ENCODE measurements around the gene IFT20. TPM values are rescaled to one million over a fixed set of nuclear protein-coding genes. Genes with fewer than 3 reads are reported as not detected.
A peak's percentile ranks its signal among the peaks of the same experiment; 100 is the strongest.
"Not testable (repeated sequence)": the region's sequence is repeated elsewhere in the genome, so short reads cannot be mapped to it uniquely, and the experiment has no call there.

Gene IFT20
- total RNA-seq, 2 experiments from 2014 or later, result 22.2 to 25.7 TPM

GRCh38 chr17:28340374-28340773, 5.1 kb upstream of the IFT20 start:
- Mint-ChIP-seq H3K9me3 (no peaks in the 10 kb centered on the region), H3K27ac (no peak overlapping the region), H3K4me1 (peaks cover 24% of the 10 kb centered on the region), H3K4me3 (no peak overlapping the region), H3K27me3 (no peaks in the 10 kb centered on the region), H3K36me3 (ENCODE audit: low read depth) (peaks cover 48% of the 10 kb centered on the region)
- POLR2A ChIA-PET, result no interaction called here
- DNase-seq, result no peak
- CTCF ChIA-PET, result no interaction called here

- ChIA-PET CTCF (interaction anchor here (0.7 kb wide), 1 partner anchor 48 kb away, joined by 3 read pairs; no protein-coding TSS in a partner anchor), POLR2A (no interaction called here)
- Mint-ChIP-seq H3K36me3 (ENCODE audit: low read depth) (peaks cover 45% of the 10 kb centered on the region), H3K27me3 (no peaks in the 10 kb centered on the region), H3K9me3 (no peaks in the 10 kb centered on the region), H3K4me1 (peaks cover 32% of the 10 kb centered on the region), H3K27ac (no peak overlapping the region), H3K4me3 (no peak overlapping the region)
- DNase-seq, result no peak
Measured at GRCh38 chr17:28339431-28339830, 4.2 kb upstream of the IFT20 start.

DNA sequence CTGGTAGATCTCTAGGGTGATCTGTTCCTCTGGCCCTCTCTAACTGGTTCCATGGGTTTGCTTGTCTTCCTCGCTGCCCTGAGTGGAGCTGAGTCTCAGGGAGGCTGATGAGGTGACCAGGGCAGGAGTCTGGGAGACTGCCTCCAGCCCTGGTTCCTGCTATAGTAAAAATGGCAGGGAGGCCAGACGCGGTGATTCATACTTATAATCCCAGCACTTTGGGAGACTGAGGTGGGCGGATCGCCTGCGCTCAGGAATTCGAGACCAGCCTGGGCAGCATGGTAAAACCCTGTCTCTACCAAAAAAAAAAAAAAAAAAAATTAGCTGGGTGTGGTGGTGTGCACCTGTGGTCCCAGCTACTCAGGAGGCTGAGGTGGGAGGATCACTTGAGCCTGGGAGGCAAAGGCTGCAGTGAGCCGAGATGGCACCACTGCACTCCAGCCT, 3.5 kb upstream of the IFT20 start:
- not testable (repeated sequence) for H3K27me3 Mint-ChIP-seq, H3K27ac Mint-ChIP-seq, H3K4me3 Mint-ChIP-seq, DNase-seq, H3K9me3 Mint-ChIP-seq
- ChIA-PET CTCF (interaction anchor here (0.7 kb wide), 1 partner anchor 48 kb away, joined by 3 read pairs; no protein-coding TSS in a partner anchor), POLR2A (interaction anchor here (1.6 to 2.1 kb wide), 2 partner anchors 8 to 18 kb away, joined by 4 to 13 read pairs; partner anchors contain the start of gene POLDIP2)
- H3K4me1 Mint-ChIP-seq, result peaks cover 38% of the 10 kb centered on the region
- H3K36me3 Mint-ChIP-seq (ENCODE audit: low read depth), result peaks cover 38% of the 10 kb centered on the region

DNA sequence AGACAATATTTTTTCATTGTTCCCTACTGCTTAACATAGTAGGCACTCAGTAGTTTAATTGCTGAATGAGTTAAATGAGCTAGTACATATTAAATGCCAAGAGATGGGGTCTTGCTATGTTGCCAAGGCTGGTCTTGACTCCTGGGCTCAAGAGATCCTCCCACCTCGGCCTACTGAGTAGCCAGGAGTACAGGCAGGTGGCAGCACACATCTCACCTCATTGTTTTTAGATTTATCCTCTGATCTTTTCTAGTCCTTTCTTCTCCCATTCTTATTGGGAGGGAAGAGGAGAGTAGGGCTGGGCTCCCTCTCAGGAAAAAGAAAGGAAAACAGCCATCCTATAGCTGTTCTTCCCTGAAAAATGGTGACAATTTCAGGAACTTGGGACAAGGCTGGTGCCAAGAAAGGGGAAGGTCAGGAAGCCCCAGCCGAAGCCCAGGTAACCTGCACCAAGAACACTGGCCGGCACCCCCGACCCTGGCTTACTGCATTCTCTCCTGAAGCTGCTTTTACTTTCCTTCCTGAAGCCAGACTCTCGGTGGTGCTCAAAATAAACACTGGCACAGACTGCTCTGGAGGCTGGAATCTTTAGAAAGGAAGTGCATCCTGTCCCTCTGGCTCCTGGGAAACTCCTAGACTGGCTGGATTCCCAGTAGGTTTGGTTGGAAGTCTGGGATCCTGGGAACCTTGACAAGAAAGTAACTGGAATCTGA, 2.9 kb upstream of the IFT20 start:
- Mint-ChIP-seq H3K36me3 (ENCODE audit: low read depth) (peaks cover 35% of the 10 kb centered on the region), H3K9me3 (no peaks in the 10 kb centered on the region), H3K27ac (no peak overlapping the region), H3K4me3 (peak overlapping the region; percentile 98), H3K4me1 (peaks cover 41% of the 10 kb centered on the region), H3K27me3 (no peaks in the 10 kb centered on the region)
- CTCF ChIA-PET, result interaction anchor here (3.2 kb wide), 1 partner anchor 78 kb away, joined by 13 read pairs; no protein-coding TSS in a partner anchor
- DNase-seq, result no peak
- POLR2A ChIA-PET, result interaction anchor here (1.6 to 2.1 kb wide), 2 partner anchors 9 to 19 kb away, joined by 4 to 13 read pairs; partner anchors contain the start of gene POLDIP2

DNA sequence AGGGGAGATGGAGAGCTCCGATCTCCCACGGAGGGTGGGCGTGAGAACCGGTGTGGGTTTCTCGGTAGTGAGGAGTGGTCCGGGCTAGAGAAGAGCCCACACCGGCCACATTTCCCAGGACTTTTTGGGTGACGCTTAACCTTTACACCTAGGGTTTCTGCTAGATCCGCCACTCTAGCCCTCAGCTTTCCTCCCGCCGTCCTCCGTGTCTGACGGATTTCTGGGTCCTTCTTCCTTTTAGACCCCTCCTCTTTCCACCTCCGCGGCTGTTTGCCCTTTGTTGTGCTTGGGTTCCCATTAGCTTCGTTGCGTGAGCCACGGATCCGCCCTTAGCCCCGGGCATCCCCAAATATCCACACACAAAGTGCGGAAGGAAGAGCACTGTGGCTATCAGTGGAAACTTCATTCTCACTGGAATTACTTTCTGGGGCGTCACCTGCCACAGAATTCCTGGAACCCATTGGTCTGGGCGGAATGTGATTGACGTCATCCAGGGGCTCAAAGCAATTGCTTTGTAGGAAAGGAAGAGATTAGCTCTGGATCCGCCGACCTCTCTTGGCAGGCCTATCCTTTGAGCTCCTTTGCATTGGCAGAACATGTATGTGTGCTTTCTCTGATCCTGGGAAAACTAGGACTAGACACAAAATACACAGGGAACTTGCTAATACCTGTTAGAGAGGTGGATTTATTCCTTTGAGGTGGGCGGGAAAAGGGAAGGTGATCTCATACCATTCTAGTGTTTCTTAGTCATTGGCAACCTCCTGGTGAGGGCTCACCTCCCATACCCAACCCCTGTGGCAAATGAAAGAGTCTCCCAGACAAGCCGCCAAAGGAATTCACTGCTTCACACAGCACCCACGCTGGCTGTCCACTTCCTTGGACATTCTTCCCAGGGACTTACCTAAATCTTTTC, 943 bp upstream of the IFT20 start:
- H3K27me3 Mint-ChIP-seq, result no peaks in the 10 kb centered on the region
- peak overlapping the region; percentile 95 for H3K27ac Mint-ChIP-seq
- peak overlapping the region; percentile 98 for H3K4me3 Mint-ChIP-seq
- POLR2A ChIA-PET, result interaction anchor here (0.8 to 3.8 kb wide), 18 partner anchors 10 to 1043 kb away, joined by 3 to 91 read pairs (median 7); partner anchors contain the start of genes PHF12, PIGS, POLDIP2 and SARM1
- H3K36me3 Mint-ChIP-seq (ENCODE audit: low read depth), result peaks cover 21% of the 10 kb centered on the region
- no peaks in the 10 kb centered on the region for H3K9me3 Mint-ChIP-seq
- DNase-seq, result peak; percentile 35
- CTCF ChIA-PET, result interaction anchor here (0.7 to 3.9 kb wide), 11 partner anchors 11 to 529 kb away, joined by 3 to 36 read pairs (median 3); partner anchors contain the start of genes ALDOC, LYRM9, POLDIP2 and RPL23A
- H3K4me1 Mint-ChIP-seq, result peaks cover 46% of the 10 kb centered on the region

DNA sequence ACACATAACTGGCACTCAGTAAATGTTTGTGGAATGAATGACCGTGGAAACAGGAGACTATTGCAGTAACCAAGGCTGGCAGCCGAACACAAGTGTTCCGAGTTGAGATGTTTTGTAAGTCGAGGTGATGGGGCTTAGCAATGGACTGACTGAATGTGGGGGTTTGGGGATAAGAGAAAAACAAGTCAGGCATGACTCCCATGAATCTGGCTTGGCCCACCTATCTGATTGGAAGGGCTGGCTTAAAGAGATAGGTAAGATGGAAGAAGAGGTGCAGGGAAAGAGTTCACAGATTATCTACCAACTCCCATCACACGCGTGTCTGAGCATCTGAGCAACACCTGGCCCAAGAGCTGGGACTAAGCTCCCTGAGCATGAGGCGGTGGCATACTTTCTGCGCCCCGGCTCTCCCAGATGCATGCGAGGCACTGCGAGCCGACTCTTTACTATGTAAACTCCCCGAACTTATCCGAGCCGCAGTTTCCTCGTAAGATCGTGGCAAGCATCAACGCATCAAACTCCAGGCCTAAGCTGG, 539 bp downstream of the IFT20 start:
- peak overlapping the region; percentile 98 for H3K4me3 Mint-ChIP-seq
- no peaks in the 10 kb centered on the region for H3K27me3 Mint-ChIP-seq
- H3K36me3 Mint-ChIP-seq (ENCODE audit: low read depth), result peaks cover 14% of the 10 kb centered on the region
- H3K27ac Mint-ChIP-seq, result peak overlapping the region; percentile 95
- CTCF ChIA-PET, result interaction anchor here (0.8 to 3.9 kb wide), 9 partner anchors 9 to 527 kb away, joined by 3 to 36 read pairs (median 6); partner anchors contain the start of genes POLDIP2, RPL23A and TMEM97
- H3K9me3 Mint-ChIP-seq, result no peaks in the 10 kb centered on the region
- peaks cover 46% of the 10 kb centered on the region for H3K4me1 Mint-ChIP-seq
- POLR2A ChIA-PET, result interaction anchor here (1.0 to 3.8 kb wide), 13 partner anchors 9 to 1041 kb away, joined by 3 to 91 read pairs (median 8); partner anchors contain the start of genes PIGS, POLDIP2, SARM1 and SDF2
- no peak for DNase-seq

GRCh38 chr17:28334171-28334570, 1.1 kb downstream of the IFT20 start:
- peaks cover 46% of the 10 kb centered on the region for H3K4me1 Mint-ChIP-seq
- peak overlapping the region; percentile 98 for H3K4me3 Mint-ChIP-seq
- no peaks in the 10 kb centered on the region for H3K9me3 Mint-ChIP-seq
- DNase-seq, result no peak
- ChIA-PET POLR2A (interaction anchor here (2.2 to 3.8 kb wide), 5 partner anchors 8 to 37 kb away, joined by 8 to 91 read pairs (median 29); partner anchors contain the start of genes POLDIP2, SARM1, TMEM97 and VTN), CTCF (interaction anchor here (1.2 to 3.9 kb wide), 2 partner anchors 16 to 24 kb away, joined by 5 to 36 read pairs; partner anchors contain the start of gene POLDIP2)
- H3K36me3 Mint-ChIP-seq (ENCODE audit: low read depth), result peaks cover 9% of the 10 kb centered on the region
- peak overlapping the region; percentile 9 for H3K27ac Mint-ChIP-seq
- H3K27me3 Mint-ChIP-seq, result no peaks in the 10 kb centered on the region

DNA sequence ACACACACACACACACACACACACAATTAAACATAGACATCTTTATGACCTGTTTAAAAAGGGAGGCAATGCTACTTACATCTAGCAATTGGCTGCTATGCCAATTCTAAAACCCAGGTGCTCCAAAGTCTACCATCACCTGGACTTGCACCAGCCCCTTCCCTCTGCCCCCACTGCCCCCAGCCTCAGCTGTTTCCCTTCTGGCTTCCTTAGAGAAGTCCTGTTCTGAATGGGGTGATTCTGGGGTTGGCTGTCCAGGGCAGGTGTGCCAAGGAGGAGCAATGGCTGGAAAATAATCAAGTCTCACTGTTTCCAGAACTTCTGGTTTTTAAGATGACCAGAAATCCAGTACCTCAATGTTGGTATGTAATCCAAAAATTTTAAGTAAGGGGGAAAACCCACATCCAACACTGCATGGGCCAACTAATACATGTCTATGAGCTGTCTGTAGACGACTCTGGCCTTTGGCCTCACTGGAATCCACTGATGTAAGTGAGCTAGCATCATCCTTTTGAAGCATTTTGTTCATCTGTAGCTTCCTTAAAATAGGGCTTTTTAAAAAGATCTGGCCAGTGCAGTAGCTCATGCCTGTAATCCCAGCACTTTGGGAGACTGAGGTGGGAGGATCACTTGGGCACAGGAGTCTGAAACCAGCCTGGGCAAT, 2.1 kb downstream of the IFT20 start:
- Mint-ChIP-seq H3K4me1 (peaks cover 47% of the 10 kb centered on the region), H3K27me3 (no peaks in the 10 kb centered on the region), H3K4me3 (peak overlapping the region; percentile 98), H3K27ac (no peak overlapping the region), H3K36me3 (ENCODE audit: low read depth) (peaks cover 17% of the 10 kb centered on the region), H3K9me3 (no peaks in the 10 kb centered on the region)
- POLR2A ChIA-PET, result interaction anchor here (3.3 to 3.8 kb wide), 2 partner anchors 14 to 23 kb away, joined by 29 to 91 read pairs; partner anchors contain the start of genes POLDIP2 and TMEM97
- CTCF ChIA-PET, result interaction anchor here (1.2 to 3.9 kb wide), 2 partner anchors 15 to 25 kb away, joined by 5 to 36 read pairs; partner anchors contain the start of gene POLDIP2
- DNase-seq, result no peak

DNA sequence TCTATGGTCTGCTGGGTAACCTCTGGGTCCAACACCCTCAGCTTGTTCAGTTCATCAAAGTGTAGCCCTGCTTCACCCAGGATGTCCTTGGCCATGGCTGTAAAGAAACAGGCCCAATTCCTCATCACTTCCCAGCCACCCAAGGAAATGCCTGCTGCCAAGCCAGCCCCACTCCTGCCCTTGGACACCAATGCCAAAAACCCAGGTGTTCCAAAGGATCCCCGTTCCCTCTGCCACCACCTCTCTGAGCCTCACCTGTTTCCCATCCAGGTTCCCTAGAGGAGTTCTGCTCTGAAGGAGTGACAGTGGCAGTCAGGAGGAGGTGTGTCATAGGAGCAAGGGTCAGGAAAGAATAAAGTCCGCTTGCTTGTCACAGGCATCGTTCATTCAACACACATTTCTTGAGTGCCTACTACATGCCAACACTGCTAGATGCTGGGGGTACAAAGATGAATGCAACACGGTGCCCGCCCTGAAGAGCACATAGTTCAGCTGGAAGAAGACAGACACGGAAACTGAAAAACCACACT, 3.3 kb downstream of the IFT20 start:
- ChIA-PET POLR2A (interaction anchor here (1.6 kb wide), 1 partner anchor 12 kb away, joined by 5 read pairs; no protein-coding TSS in a partner anchor), CTCF (no interaction called here)
- Mint-ChIP-seq H3K27me3 (no peaks in the 10 kb centered on the region), H3K27ac (no peak overlapping the region), H3K9me3 (no peaks in the 10 kb centered on the region), H3K36me3 (ENCODE audit: low read depth) (peaks cover 26% of the 10 kb centered on the region), H3K4me1 (peaks cover 48% of the 10 kb centered on the region), H3K4me3 (no peak overlapping the region)
- DNase-seq, result no peak

GRCh38 chr17:28330671-28331070, 4.6 kb downstream of the IFT20 start:
- H3K27me3 Mint-ChIP-seq, result no peaks in the 10 kb centered on the region
- DNase-seq, result no peak
- no peak overlapping the region for H3K4me3 Mint-ChIP-seq
- peaks cover 48% of the 10 kb centered on the region for H3K4me1 Mint-ChIP-seq
- ChIA-PET CTCF (no interaction called here), POLR2A (interaction anchor here (1.4 kb wide), 1 partner anchor 12 kb away, joined by 4 read pairs; the partner anchor contains the start of gene TMEM97)
- no peak overlapping the region for H3K27ac Mint-ChIP-seq
- H3K9me3 Mint-ChIP-seq, result no peaks in the 10 kb centered on the region
- H3K36me3 Mint-ChIP-seq (ENCODE audit: low read depth), result peaks cover 38% of the 10 kb centered on the region

DNA sequence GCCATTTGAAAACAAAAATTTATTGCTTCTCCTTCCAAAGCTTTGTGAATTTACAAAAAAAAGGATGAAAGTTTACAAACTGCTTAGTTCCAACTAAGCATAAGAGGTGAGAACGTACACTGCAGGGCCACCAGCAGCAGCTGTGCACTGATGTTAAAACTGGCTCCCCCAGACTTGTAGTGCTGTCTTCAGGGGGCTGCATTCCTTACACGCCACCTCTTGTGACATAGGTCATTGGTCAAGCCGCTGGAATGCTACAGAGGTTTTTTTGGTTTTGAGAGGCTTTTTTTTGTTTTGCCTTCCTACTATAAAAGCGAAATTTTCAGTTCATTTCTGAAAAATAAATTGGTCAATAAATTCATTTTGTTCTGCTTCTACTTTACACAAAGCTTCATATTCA, 6.9 kb downstream of the IFT20 start:
- H3K36me3 Mint-ChIP-seq (ENCODE audit: low read depth), result peaks cover 41% of the 10 kb centered on the region
- no peak overlapping the region for H3K4me3 Mint-ChIP-seq
- no peak overlapping the region for H3K27ac Mint-ChIP-seq
- POLR2A ChIA-PET, result interaction anchor here (1.3 to 1.5 kb wide), 2 partner anchors 10 to 1034 kb away, joined by 3 to 4 read pairs; partner anchors contain the start of genes TMEM97 and WSB1
- H3K4me1 Mint-ChIP-seq, result peaks cover 33% of the 10 kb centered on the region
- CTCF ChIA-PET, result no interaction called here
- H3K27me3 Mint-ChIP-seq, result no peaks in the 10 kb centered on the region
- no peaks in the 10 kb centered on the region for H3K9me3 Mint-ChIP-seq
- DNase-seq, result no peak
